ENCODE measurements around the gene PLEKHA7. TPM values are rescaled to one million over a fixed set of nuclear protein-coding genes. Genes with fewer than 3 reads are reported as not detected.

The PLEKHA7 gene
- total RNA-seq, 2 donors from 2014 or later = 10.8 to 17.6 TPM

DNA sequence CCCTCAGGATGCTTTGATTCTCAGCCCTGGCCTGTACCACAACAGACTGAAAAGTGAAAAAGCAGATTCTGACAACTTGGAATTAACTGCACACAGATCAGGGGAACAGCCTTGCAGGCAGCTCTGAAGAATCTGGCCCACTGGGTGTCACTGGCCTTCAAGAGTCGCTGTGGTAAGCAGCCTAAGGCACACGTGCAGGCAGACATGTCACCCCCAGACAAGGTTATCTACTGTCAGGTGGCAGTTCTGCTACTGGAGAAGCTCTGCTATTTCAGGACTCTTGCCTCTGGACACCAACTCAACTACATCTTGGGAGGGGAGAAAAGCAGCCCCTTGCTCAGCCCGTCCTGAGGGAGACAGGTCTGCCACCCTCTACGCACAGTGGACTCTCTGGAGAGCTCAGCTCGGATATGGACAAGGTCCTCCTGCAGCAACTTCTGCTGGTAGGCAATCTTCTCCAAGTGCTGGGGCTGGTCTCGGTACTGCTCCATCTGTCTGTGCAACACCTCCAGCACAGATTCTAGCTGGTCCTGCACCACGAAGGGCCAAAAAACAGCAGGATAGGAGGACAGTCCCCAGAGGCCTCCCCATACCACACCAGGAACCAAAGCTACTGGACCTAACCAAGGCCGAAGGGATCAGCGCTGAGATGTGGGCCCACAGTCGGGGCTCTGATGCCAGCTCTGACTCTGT lies 212.8 kb downstream of the PLEKHA7 start:
- H3K4me3 ChIP-seq = no peak overlapping the region
- no peak overlapping the region for H3K27ac ChIP-seq
- DNase-seq (ENCODE audit: low spot score) (no peak), ATAC-seq (ENCODE audit: insufficient number of reproducible peaks, low FRiP score, low read depth) (no peak)
- TF ChIP-seq, protein P1, sequence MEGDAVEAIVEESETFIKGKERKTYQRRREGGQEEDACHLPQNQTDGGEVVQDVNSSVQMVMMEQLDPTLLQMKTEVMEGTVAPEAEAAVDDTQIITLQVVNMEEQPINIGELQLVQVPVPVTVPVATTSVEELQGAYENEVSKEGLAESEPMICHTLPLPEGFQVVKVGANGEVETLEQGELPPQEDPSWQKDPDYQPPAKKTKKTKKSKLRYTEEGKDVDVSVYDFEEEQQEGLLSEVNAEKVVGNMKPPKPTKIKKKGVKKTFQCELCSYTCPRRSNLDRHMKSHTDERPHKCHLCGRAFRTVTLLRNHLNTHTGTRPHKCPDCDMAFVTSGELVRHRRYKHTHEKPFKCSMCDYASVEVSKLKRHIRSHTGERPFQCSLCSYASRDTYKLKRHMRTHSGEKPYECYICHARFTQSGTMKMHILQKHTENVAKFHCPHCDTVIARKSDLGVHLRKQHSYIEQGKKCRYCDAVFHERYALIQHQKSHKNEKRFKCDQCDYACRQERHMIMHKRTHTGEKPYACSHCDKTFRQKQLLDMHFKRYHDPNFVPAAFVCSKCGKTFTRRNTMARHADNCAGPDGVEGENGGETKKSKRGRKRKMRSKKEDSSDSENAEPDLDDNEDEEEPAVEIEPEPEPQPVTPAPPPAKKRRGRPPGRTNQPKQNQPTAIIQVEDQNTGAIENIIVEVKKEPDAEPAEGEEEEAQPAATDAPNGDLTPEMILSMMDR (IDR thresholded peaks at IDR 0.05) = no peak
- no peaks in the 10 kb centered on the region for H3K36me3 ChIP-seq
- no peaks in the 10 kb centered on the region for H3K27me3 ChIP-seq (replicated peaks; ENCODE audit: insufficient read depth)
- no peaks in the 10 kb centered on the region for H3K9me3 ChIP-seq
- peaks cover 0 to 1% of the 10 kb centered on the region in 2 donors for H3K4me1 ChIP-seq (ENCODE audit: control insufficient read depth in 1 of 2, low read depth in 2 of 2)

DNA sequence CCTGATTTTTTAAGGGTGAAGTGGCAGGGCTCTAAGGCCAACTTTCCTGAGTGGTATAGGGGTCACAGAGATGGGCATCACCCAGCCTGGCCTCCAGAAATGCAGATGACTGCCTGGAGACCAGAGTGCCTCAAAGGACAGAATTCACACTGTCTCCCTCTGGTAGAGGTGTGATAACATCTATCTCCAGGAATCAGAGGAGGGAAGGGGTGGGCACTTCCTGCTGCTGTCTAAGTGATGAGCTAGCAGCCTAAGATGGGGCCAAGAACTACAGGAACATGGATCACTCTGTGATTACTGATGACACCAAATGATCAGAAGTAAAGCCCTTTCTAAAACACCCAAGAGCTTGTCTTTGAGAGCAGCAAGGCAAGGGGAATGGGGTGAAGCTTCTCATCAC lies 213.8 kb downstream of the PLEKHA7 start:
- no peaks in the 10 kb centered on the region for H3K36me3 ChIP-seq
- no peak for ATAC-seq (ENCODE audit: insufficient number of reproducible peaks, low FRiP score, low read depth)
- no peaks in the 10 kb centered on the region for H3K4me1 ChIP-seq (ENCODE audit: control insufficient read depth in 1 of 2, low read depth in 2 of 2)
- DNase-seq (ENCODE audit: low spot score) = no peak
- no peak overlapping the region for H3K4me3 ChIP-seq
- TF ChIP-seq, protein P1 (IDR thresholded peaks at IDR 0.05) = no peak
- no peak overlapping the region for H3K27ac ChIP-seq
- H3K9me3 ChIP-seq = no peaks in the 10 kb centered on the region
- H3K27me3 ChIP-seq (replicated peaks; ENCODE audit: insufficient read depth) = no peaks in the 10 kb centered on the region

DNA sequence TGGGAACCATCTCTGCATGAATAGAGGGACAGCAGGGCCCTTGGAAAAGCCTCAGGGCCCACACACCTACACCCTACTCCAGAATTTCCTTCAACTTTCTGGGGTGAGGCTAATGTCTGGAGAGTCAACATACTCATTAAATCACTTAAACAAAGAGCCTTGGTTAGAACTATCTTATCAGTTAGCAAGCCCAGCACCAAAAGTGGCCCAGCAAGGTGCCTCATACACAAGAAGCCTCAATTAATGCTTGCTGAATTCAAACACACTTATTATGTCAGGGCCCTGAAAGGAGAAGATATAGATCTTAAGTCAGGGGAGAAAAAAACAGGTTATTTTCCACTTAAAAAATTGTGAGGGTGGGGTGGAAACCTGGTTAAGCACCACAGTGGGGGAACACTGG lies 214.3 kb downstream of the PLEKHA7 start:
- Histone ChIP-seq H3K36me3 (no peaks in the 10 kb centered on the region), H3K27me3 (replicated peaks; ENCODE audit: insufficient read depth) (no peaks in the 10 kb centered on the region), H3K27ac (no peak overlapping the region), H3K4me1 (ENCODE audit: control insufficient read depth in 1 of 2, low read depth in 2 of 2) (no peaks in the 10 kb centered on the region), H3K9me3 (no peaks in the 10 kb centered on the region), H3K4me3 (no peak overlapping the region)
- no peak for DNase-seq (ENCODE audit: low spot score)
- TF ChIP-seq, protein P1 (IDR thresholded peaks at IDR 0.05) = no peak
- no peak for ATAC-seq (ENCODE audit: insufficient number of reproducible peaks, low FRiP score, low read depth)

DNA sequence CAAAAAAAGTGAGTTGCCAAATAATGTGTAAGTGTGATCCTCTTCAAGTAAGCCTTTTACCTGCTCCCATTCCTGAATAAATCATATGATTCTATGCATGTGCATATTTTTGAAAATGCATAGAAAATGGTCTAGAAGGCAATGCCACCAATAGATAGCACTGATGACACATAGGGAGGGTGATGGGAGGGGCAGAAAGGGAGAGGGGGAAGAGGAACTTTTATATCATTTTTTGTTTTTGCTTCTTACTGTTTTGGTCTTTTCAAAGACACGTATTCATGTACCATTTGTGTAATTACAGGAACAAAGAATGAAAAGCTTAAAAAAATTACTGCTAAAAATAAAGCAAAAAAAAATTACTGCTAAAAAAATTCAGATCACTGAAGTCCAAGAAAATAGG lies 215.0 kb downstream of the PLEKHA7 start:
- TF ChIP-seq, protein P1 (IDR thresholded peaks at IDR 0.05) = no peak
- Histone ChIP-seq H3K27me3 (replicated peaks; ENCODE audit: insufficient read depth) (no peaks in the 10 kb centered on the region), H3K4me3 (no peak overlapping the region), H3K36me3 (no peaks in the 10 kb centered on the region), H3K27ac (no peak overlapping the region), H3K9me3 (no peaks in the 10 kb centered on the region), H3K4me1 (ENCODE audit: control insufficient read depth in 1 of 2, low read depth in 2 of 2) (peaks cover 0 to 2% of the 10 kb centered on the region in 2 donors)
- ATAC-seq (ENCODE audit: insufficient number of reproducible peaks, low FRiP score, low read depth) = no peak
- no peak for DNase-seq (ENCODE audit: low spot score)

DNA sequence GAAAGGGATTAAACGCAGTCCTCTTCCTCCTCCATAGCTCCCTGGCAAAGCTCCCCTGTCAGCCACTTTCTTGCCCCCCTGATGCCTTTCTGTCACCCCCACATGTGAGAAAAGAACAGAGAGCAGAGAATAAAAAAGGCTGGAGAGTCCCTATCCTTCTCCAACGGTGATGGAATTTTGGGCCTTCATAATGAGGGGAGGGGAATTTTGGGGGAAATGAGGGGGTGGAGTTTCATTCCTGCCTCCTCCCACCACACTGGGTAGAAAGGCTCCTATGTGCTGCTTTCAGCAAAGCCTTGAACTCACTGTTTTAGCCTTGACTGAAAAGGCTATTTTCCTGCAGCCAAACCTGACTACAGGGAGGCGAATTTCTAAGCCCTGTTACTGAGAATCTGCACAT lies 216.4 kb downstream of the PLEKHA7 start:
- no peak for DNase-seq (ENCODE audit: low spot score)
- no peaks in the 10 kb centered on the region for H3K36me3 ChIP-seq
- H3K27ac ChIP-seq = no peak overlapping the region
- no peaks in the 10 kb centered on the region for H3K27me3 ChIP-seq (replicated peaks; ENCODE audit: insufficient read depth)
- no peak for ATAC-seq (ENCODE audit: insufficient number of reproducible peaks, low FRiP score, low read depth)
- H3K9me3 ChIP-seq = no peaks in the 10 kb centered on the region
- no peak overlapping the region for H3K4me3 ChIP-seq
- H3K4me1 ChIP-seq (ENCODE audit: control insufficient read depth in 1 of 2, low read depth in 2 of 2) = peaks cover 10 to 16% of the 10 kb centered on the region in 2 donors
- TF ChIP-seq, protein P1 (IDR thresholded peaks at IDR 0.05) = no peak
